AG20443 (cell line): ENCODE data around the gene PLAC1.

Experiments used
- DNase-seq: peaks from one replicate; pipeline ENCODE4 v3.0.0; 2012; ENCODE audit warnings: low spot score, mixed read lengths

Gene PLAC1

DNA sequence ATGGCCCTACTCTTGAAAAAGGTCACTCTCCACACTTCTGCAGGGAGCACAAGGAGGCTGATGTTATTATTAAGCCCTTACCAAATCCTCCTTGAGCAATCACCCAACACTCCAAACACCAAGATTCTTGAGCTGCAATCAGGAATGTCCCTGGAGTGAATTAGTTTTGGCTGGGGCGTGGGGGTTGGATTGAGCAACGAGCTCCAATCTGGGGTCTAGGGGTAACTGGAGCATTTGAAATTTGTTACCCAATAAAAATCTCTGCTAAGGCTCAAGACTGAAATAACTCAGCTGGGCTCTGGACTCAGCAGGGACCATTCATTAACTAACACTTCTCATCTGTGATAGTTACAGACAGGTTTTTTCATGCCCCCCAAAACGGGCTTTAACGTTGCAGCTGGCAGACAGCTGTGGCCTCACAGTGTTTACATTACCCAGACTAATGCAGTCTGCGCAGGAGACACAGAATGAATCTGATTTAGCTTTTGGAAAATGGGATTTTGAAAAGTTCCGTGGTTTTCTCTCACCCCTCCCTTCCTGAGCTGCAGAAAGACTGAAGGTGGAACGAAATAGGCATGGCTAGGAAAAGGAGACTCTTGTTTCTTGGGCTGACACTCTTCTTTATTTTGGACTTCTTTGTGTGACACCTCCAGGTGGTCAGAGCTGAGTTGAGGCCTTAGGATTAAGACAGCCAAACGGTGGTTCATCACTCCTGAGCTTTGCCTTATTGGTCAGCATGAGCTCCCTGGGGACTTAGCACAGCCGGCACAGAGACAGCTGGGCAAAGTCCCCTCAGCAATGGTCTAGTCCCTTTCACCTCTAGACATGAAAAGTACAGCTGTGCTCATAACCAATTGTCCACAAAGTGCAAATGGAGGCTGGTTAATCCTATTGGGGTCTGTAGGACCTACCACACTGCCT, 26.6 kb downstream of the PLAC1 start:
- peak; percentile 41 for DNase-seq

DNA sequence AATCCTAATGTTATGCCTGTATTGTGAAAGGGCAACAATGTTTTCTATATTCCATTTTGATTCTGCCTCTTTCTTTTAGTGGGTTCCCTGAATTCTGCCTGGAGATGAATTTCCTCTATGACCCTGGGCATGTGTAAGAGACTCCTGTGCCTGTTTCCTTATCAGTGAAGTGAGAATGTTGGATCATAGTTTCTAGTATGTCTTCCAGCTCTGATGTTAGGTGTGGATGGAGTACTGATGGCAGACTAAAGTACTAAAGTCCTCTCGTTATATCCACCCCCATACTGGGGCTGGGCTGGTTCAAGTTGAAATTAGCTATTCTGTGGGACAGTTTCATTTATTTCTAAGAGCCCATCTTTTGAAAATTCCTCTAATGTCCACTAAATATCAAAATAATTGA, 29.6 kb downstream of the PLAC1 start:
- DNase-seq = no peak

DNA sequence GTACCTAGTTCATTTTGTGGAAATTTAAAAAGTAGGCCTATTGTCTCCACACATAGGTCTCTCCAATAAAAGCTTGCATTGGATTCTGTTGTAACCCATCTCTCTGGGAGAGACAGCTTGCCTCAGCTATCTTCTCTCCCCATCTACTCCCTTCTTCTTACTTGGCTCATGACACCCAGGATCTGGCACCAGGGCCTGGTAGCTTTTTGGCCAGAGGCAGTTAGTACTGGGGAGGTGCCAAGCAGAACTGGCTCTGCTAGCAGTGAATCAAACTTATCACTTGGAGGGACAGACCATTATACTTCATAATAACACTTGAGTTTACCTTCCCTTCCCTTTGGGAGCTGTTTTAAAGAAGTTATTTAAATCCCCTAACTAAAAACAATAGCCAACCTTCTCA, 31.8 kb downstream of the PLAC1 start:
- no peak for DNase-seq

DNA sequence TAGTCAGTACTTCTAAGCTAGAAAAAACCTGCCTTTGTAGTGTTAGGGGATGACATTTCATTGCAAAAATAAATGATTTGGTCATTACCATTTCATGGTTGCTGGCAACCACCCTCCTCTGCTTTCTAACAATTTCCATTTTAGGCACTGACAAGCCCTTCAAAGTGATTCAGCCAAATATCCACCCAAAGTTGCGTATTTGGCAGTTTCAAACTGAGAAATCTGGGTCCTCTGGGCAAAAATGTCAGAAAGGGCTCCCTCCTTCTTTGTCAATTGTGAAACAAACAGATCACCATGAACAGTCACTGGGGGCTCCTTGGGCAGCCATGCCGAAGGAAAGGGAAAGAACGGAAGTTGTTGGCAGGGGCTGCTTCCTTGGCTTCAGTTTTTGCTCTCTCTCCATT, 33.0 kb downstream of the PLAC1 start:
- peak; percentile 45 for DNase-seq

DNA sequence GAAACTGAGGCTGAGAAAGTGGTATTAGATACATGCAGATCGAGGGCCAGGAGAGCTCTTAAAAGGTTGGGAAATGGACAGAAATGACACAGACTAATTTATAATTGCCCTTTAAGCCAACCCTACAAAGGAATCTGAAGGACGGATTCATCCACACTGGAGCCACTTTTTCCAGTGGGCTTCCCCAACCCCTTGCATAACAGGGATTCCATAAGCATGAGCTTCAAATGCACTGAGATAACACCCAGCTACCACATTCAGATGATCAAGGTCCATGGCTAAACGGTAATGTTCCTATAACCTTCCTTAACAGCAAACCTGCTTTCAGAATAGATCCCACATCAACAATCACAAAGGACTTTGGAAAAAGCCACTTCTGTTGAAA, 34.2 kb downstream of the PLAC1 start:
- no peak for DNase-seq

DNA sequence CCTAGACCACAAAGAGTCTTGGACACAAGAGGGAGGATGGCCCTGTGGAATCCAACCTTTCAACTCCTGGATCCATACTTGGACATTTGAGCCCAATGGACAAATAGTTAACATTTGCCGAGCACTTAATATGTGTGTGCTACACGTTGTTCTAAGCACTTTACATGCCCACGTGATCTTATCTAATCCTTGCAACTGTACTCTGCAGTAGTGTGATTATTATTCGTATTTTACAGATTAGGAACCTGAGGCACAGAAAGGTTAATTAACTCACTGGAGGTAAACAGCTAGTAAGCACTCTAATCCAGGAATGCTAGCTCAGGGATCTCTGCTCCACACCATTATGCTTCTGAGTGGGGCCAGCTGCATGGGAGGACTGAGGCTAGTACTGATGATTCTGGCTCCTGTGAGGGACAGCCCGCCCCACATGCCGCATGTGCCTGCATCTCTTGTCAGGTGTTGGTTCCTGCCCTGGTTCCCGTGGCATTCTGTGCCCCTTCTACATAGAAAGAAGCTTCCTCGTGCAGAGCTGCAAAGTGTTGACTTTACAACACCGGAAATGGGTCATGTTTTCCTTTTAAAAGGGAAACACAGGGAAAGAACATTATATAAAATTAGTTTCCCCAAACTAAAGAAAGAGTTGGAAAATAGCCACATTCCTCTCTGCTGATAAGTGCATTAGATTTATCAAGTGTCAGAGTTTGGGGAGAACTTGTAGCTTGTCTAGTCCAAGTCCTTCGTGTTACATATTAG, 34.8 kb downstream of the PLAC1 start:
- no peak for DNase-seq

DNA sequence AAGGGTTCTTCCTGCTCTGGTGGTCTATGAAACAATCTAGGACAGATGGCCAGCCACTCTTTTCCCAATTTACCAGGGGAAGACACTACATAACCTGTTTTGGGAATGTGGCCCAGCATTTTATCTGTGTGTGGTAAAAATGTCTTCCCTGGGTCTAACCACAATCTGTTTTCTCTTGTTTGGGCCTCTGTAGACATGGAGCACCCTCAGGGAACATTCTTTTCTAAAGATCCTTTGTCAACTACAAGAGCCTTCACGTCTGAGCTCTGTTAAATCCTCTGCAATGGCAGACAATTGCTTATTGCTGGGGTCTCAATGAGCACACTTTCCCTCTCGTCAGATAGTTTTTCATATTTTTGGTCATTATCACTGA, 35.5 kb downstream of the PLAC1 start:
- no peak for DNase-seq

DNA sequence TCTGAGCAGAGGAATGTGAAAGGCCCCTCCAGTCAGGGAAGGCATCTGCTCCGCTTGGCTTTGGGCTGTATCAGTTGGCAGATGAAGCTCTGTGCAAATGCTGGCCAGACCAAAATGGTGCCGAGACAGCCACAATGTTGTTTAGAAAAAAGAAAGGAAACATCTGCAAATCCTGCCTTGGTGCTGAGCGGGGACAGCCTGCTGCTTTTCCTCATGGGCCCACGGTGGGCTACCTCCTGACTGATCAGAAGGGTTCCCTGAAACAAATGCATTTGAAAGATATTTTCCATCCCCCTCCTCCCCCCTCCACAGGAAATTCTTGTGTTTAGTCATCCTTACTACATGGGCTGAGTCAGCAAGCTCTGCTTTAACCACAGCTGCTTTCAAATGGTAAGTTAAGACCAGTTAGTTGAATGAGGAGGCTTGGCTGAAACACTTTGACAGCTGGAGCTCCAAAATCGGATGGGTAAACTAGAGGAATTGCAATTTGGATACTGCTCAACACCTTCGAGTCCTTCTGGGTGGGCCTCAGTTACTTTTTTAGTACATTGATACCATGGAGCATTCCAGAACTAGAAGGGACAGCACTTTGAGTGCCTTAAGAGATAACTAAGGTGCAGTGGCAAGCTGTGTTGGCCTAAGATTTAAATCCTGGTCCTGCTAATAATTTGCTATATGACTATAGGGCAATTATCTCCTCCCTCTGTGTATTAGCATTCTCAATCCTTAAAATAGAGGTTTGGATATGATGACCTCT, 36.0 kb downstream of the PLAC1 start:
- DNase-seq = peak; percentile 68

DNA sequence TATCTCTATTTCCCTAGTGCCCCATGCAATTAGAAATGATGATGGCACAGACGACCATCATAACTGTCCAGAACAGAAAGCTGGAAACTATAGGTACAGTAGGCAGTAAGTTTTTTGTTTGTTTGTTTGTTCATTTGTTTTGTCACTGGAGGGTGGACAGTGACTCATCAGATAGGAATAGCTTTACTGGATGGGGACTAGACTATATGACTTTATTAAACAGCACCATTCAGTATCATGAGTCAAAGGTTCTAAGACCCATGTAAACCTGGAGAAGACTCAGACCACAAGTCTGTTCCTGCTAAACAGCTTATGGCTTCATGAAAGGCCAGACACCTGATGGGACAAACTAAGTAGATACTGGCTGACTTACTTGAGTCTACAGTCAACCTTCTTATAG, 38.4 kb downstream of the PLAC1 start:
- DNase-seq = no peak

DNA sequence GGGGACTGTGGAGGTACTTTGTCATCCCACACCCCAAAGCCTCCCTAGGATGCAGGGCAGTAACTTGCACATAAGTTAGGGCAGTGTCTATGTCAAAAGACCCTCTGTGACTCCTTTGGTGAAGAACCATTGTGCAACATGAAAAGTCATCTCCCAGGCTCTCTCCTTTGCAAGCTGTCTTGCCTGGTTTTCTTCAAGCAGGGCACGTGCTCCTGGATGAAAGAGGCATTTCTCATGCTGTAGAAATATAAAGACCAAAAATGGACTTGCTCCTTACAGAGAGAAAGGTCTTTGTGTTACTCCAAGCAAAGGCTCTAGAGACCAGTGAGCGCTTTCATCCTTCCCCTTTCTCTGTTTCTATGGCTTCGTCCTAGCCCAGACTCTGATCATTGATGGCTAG, 44.9 kb downstream of the PLAC1 start:
- no peak for DNase-seq

DNA sequence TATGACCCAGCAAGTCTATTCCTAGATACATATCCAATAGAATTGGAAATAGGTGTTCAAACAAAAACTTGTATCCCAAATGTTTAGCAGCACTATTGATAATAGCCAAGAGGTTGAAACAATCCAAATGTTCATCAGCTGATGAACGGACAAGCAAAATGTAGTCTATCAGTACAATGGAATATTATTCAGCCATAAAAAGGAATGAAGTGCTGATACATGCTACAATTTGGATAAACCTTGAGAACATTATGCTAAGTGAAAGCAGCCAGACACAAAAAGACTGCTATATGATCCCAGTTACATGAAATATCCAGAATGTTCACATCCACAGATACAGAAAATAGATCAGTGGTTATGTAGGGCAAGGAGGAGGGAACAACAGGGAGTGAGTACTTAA, 50.1 kb downstream of the PLAC1 start:
- no peak for DNase-seq

DNA sequence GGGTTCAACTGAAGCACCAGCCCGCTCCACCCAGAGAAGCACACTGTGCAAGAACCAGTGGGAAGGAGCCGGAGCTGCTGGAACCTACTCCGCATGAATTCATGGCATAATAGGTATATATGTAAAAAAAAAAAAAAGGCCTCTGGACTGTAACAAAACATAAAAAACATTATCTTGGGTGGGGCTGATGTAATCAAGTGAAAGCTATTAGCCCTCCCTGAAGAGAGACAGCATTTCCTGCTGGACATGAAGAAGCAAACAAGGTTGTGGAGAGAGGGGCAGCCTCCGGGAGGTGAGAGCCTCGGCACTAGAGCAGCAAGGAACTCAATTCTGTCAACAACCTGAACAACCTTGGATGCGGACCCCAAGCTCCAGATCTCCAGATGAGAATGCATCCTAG, 50.7 kb downstream of the PLAC1 start:
- no peak for DNase-seq

DNA sequence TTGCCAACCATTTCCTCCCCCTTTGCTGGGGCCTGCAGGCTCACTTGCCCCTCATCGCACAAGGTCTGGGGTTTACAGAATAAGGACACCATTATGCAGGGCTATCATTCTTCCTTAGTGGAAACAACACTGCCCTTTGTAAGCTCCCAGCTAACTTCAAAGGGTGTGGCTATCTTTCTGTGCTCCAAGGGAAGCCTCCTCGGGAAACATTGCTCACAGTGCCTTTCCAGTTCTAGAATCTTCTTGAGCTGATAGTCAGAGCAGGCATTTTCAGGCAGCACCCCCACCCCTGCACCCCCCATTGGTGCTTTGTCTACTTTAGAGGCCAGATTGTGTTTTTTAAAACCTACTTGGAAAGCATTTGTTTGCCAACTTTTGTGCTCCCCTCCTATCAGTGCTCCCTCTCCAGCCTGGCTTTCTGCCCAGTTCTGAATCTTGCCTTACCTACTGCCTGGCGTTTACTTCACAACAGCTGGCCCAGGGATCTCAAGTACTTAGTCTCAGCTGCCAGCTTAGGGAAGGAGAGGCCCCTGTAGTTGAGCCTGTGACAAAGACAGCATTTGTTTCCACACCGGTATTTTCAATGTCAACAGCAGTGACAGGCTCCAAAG, 53.5 kb downstream of the PLAC1 start:
- DNase-seq = peak; percentile 20

DNA sequence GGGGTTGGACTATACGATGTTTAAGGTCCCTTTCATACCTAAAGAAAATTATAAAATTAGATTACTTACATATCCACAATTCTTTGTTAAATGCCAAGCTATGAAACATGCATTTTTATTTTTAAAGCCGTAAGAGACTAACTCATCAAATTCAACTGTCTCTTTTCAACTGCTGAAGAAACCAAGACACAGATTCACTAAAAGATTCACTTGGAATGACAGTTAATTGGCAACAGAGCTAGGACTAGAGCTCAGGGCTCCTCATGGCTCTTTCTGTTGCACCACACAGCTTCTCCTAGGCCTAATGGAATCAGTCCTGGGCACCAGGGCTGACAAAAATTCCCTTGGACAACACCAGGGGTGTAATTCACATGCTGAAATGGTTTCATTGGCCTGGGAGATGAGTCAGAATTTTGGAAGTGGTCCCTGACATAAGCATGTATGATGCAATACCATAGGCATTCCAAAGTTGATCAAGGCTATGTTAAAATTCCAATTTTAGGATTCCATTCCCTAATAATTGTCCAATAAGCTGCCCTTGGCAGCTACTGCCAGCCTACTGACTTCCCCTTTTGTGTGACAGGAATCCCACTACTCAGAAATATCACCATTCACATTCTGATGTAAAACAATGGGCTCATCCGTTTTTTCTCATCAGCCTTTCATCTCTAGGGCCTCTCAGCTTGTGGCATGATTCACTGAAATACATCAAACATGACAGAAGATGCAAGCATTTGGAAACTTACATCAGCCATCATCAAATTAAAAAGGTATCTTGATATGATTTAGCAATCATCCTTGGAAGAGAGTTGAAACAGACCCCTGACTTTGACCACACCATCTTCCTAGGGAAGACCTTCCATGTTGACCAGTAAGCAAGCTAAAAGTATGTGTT, 54.2 kb downstream of the PLAC1 start:
- DNase-seq = peak; percentile 75

DNA sequence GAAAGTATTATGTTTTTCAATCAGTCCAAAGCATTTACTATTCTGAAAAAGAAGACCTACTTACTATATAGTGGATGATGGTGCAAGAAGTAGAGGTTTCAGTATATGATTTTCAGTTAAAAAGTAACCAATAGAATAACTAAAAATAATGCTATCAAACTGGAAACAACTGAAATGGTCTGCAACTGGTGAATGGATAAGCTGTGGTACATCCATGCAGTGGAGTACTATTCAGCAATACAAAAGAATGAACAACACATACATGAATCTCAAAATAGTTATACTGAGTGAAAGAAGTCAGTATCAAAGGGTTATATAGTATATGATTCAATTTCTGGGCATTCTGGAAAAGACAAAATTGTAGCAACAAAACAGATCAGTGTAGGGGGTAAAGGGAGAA, 55.9 kb downstream of the PLAC1 start:
- DNase-seq = no peak

DNA sequence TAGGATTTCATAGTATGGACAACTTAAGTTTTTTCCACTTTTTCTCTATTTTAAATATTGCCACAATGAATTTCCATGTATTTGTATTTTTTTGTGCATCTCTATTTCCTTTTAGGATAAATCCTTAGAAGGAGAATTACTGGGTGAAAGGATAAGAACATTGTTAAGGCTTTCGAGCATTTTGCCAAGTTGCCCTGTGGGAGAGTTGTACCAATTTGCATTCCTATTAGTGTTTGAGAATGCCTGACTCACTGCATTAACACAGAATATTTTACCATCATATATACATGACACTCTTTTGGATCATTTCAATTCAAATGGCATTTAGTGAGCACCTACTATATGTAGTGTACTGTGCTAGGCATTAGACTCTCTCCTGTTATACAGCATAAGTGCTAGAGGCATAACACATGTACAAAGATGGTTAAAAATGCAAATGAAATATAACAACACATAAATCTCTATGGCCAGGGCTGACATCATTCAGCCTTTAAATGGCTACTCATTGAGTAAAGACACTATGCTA, 57.0 kb downstream of the PLAC1 start:
- DNase-seq = no peak

DNA sequence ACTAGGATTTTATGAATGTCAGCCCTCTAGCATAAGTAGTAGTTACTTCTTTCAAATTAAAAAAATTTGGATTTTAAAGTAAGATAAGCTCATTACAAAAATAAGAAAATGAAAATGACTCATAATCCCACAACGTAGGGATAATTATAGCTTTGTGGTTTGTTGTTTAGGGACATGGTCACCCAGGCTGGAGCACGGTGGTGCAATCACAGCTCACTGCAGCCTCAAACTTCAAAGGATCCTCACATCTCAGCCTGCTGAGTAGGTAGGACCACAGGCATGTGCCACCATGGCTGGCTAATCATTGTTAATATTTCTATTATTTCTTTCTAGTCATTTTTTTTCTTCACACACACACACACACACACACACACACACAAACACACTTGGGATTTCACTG, 57.6 kb downstream of the PLAC1 start:
- no peak for DNase-seq

DNA sequence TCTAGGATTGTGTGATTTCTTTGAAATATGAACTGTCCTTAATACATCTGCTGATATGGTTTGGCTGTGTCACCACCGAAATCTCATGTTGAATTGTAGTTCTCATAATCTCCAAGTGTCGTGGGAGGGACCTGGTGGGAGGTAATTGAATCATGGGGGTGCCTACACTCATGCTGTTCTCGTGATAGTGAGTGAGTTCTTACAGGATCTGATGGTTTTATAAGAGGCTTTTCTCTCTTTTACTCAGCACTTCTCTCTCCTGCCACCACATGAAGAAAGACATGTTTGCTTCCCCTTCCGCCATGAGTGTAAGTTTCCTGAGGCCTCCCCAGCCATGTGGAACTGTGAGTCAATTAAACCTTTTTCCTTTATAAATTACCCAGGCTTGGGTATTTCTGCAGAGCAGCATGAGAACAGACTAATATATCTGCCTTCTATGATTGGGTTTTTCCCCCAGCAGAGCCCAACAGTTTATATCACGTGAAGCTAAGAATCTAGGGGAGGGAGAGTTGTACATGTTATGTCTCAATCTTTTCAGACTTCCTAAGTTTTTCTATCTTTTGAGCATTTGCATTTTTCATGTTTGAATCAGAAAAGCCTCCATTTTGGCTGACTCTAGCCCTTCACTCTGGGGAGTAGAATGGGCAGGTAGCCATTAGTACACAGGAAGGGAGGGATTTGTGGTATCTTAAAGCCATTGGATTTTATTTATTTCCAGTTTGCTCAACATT, 58.9 kb downstream of the PLAC1 start:
- peak; percentile 39 for DNase-seq

DNA sequence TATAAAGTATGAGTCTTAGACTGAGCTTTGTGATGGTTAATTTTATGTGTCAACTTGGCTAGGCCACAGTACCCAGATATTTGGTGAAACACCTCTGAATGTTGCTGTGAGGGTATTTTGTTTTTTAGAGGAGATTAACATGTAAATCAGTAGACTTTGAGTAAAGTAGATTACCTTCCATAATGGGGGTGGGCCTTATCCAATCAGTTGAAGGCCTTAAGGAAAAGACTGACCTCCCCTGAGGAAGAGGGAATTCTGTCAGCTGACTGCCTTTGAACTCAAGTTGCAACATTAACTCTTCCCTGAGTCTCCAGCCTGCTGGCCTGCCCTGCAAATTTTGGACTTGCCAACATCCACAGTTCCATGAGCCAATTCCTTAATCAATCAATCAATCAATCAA, 66.0 kb downstream of the PLAC1 start:
- no peak for DNase-seq

DNA sequence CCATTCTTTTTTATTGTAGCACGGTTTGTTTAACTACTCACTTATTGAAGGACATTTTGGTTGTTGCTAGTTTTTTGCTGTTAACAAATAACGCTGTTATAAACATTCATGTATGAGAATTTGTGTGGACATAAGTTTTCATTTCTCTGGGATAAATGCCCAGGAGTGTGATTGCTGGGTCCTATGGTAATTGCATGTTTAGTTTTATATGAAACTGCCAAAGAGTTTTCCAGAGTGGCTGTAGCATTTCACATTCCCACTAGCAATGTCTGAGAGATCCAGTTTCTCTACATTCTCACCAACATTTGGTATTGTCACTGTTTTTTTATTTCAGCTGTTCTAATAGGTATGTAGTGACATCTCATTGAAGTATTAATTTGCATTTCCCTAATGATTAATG, 66.8 kb downstream of the PLAC1 start:
- no peak for DNase-seq
